Purkinje cell (primary cell): ENCODE results near the gene TYSND1. TPM values are rescaled to one million over a fixed set of nuclear protein-coding genes. Genes with fewer than 3 reads are reported as not detected.

Source experiments
- polyA plus RNA-seq: library from polyadenylated mRNA; unstranded; fragments of >200 nt; fragmentation: Nextera tagmentation; gene quantifications from 2 replicates; pipeline ENCODE4 v1.2.1, GENCODE V29; 2014

Gene TYSND1, protein sequence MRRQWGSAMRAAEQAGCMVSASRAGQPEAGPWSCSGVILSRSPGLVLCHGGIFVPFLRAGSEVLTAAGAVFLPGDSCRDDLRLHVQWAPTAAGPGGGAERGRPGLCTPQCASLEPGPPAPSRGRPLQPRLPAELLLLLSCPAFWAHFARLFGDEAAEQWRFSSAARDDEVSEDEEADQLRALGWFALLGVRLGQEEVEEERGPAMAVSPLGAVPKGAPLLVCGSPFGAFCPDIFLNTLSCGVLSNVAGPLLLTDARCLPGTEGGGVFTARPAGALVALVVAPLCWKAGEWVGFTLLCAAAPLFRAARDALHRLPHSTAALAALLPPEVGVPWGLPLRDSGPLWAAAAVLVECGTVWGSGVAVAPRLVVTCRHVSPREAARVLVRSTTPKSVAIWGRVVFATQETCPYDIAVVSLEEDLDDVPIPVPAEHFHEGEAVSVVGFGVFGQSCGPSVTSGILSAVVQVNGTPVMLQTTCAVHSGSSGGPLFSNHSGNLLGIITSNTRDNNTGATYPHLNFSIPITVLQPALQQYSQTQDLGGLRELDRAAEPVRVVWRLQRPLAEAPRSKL
- 1.9 and 2.1 TPM in 2 replicates for polyA plus RNA-seq

DNA sequence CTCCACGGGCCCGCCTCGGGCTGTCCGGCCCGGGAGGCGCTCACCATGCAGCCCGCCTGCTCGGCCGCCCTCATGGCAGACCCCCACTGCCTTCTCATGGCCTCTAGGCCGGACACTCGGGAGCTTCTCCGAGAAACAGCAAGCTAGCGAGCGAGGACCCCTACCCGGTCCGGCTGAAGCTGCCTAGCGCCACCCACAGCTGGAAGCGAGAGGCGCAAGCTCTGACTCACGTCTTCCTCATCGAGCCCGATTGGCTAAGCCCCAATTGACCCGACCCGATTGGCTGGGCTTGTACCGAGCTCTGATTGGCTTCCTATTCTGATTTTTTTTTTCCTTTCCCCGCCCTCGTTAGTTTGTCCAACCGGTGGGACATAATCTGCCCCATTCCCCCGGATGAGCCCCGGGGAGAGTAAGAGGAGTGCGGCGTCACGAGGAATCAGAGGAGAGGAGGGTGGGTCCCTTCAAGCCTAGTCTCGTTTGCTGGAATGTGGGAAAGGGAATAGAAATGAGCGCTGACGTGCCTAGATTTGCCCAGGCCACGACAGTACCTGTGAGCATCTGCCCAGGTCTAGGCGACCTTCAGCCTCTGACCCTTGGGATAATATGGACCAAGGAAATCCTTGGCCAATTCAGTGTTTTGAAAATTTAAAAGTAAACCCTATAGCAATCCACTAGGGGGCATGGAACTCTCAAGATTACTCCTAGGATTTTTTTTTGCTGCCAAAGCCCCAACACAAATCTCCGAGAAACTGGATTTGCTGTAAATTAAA lies at the start of gene TYSND1:
TSS of gene TYSND1 (minus strand) at position 212 of the 770 bp plus-strand sequence. CDS start at position 98, 114 bp downstream.

DNA sequence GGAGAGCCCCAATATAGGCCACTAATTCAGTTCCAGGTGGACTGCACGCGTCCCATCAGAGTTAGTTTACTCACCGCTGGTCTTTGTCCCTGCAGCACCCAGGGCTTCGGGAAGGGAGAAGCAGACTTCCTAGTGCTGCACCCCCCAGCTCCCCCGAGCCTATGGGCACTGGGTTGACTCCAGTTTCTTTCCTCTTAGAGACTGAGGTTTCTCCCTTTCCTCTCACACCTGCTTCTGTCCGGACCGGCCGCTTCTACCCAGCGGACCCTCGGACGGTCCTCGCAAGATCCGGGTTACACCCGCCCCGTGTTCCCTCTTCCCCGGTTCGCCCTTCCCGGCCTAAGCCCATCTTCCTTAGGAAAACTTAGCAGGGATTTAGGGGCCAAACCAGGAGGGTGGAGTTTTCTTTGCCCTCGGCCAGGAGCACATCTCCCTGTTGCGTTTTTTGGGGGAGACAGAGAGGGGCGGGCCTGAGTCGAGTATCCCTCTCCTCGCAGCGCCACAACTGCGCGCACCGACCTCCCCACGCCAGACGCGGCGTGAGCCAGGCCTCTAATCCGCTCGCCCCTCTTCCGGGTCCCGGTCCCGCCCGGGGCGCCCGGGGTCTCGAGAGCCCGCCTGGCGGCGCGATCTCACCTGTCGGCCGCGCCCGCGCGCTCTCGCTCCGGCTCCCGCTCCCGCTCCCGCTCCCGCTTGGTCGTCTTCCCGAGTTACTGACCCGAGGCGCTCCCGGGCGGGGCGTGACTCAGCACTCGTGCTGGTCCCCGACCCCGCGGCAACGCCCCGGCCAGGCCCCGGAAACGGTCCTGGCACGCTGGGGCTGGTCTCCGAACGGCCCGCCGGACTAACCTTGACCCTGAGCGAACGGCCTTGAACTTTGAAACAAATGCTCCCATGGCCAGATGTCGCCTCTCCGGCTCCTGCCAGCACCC lies 14.1 kb downstream of the TYSND1 start, which contains the start of gene AIFM2:
TSS of gene AIFM2 (minus strand) at position 728 of the 932 bp plus-strand sequence. CDS start 8,741 bp downstream, outside the sequence.

Other genes with a start within 250 kb of the TYSND1 start
- 1.3 and 1.8 TPM in 2 replicates for gene MACROH2A2, start 93.9 kb downstream of the TYSND1 start, polyA plus RNA-seq
- 0.91 and 1.5 TPM in 2 replicates for gene AIFM2, start 13.9 kb downstream of the TYSND1 start, polyA plus RNA-seq
- gene SAR1A, start 23.8 kb upstream of the TYSND1 start, polyA plus RNA-seq, result 146 and 196 TPM in 2 replicates
- 305 and 356 TPM in 2 replicates for gene PPA1, start 86.7 kb upstream of the TYSND1 start, polyA plus RNA-seq
- 0.13 and 0.71 TPM in 2 replicates for gene NPFFR1, start 137.3 kb upstream of the TYSND1 start, polyA plus RNA-seq
- 0.21 and 1.9 TPM in 2 replicates for gene LRRC20, start 235.9 kb upstream of the TYSND1 start, polyA plus RNA-seq